CD4-positive, alpha-beta T cell treated with Interferon alpha-2 for 1 hour (primary cell): ENCODE measurements around the gene MTMR2.

Experiments used
- DNase-seq, 2 donors: peaks; one replicate each; pipeline ENCODE4 v3.0.0-alpha.2; 2020 to 2022

MTMR2 gene

GRCh38 chr11:95917193-95918036 is 6.5 kb downstream of the MTMR2 start:
- DNase-seq: no peak

- DNase-seq: no peak
Observed at GRCh38 chr11:95916049-95916448, 7.9 kb downstream of the MTMR2 start.

GRCh38 chr11:95915051-95915450 is 8.9 kb downstream of the MTMR2 start:
- no peak for DNase-seq

- no peak for DNase-seq
Observed at GRCh38 chr11:95913830-95914615, 9.9 kb downstream of the MTMR2 start.

GRCh38 chr11:95912902-95913560 is 10.9 kb downstream of the MTMR2 start:
- no peak for DNase-seq

- no peak for DNase-seq
Observed at GRCh38 chr11:95911369-95911759, 12.5 kb downstream of the MTMR2 start.

- DNase-seq: no peak
Observed at GRCh38 chr11:95910638-95911368, 13.1 kb downstream of the MTMR2 start.

- DNase-seq: no peak
Observed at GRCh38 chr11:95908826-95909225, 15.1 kb downstream of the MTMR2 start.

GRCh38 chr11:95907476-95907875 is 16.4 kb downstream of the MTMR2 start:
- no peak for DNase-seq

- no peak for DNase-seq
Observed at GRCh38 chr11:95904009-95904650, 19.8 kb downstream of the MTMR2 start.

GRCh38 chr11:95898782-95899181 is 25.1 kb downstream of the MTMR2 start:
- DNase-seq: no peak

- no peak for DNase-seq
Observed at GRCh38 chr11:95897731-95898130, 26.2 kb downstream of the MTMR2 start.

- no peak for DNase-seq
Observed at GRCh38 chr11:95895815-95896214, 28.1 kb downstream of the MTMR2 start.

- DNase-seq: no peak
Observed at GRCh38 chr11:95892892-95893570, 30.9 kb downstream of the MTMR2 start.

- no peak for DNase-seq
Observed at GRCh38 chr11:95892492-95892891, 31.4 kb downstream of the MTMR2 start.

- no peak for DNase-seq
Observed at GRCh38 chr11:95891423-95892170, 32.3 kb downstream of the MTMR2 start.

- DNase-seq: no peak
Observed at GRCh38 chr11:95888852-95889251, 35.1 kb downstream of the MTMR2 start.

GRCh38 chr11:95888439-95888838 is 35.5 kb downstream of the MTMR2 start:
- no peak for DNase-seq

- no peak for DNase-seq
Observed at GRCh38 chr11:95886462-95886861, 37.4 kb downstream of the MTMR2 start.

GRCh38 chr11:95884802-95885201 is 39.1 kb downstream of the MTMR2 start:
- DNase-seq: no peak

GRCh38 chr11:95884376-95884775 is 39.5 kb downstream of the MTMR2 start:
- DNase-seq: no peak
